GM18505 (cell line): ENCODE measurements around the gene TMEM126B.
"Not testable (repeated sequence)": the region's sequence is repeated elsewhere in the genome, so short reads cannot be mapped to it uniquely, and the experiment has no call there.

Experiments
- ATAC-seq: cut with Tn5 transposase; IDR thresholded peaks from one replicate; pipeline ENCODE4 v1.9.1; 2021; ENCODE audit not compliant: unreplicated experiment
- POLR2A ChIP-seq: IDR thresholded peaks from 4 replicates; pipeline ENCODE4 v1.6.1; 2011; ENCODE audit warnings: borderline replicate concordance; ENCODE audit not compliant: insufficient read depth, insufficient read length; ENCODE audit errors: extremely low read depth

The TMEM126B gene

DNA sequence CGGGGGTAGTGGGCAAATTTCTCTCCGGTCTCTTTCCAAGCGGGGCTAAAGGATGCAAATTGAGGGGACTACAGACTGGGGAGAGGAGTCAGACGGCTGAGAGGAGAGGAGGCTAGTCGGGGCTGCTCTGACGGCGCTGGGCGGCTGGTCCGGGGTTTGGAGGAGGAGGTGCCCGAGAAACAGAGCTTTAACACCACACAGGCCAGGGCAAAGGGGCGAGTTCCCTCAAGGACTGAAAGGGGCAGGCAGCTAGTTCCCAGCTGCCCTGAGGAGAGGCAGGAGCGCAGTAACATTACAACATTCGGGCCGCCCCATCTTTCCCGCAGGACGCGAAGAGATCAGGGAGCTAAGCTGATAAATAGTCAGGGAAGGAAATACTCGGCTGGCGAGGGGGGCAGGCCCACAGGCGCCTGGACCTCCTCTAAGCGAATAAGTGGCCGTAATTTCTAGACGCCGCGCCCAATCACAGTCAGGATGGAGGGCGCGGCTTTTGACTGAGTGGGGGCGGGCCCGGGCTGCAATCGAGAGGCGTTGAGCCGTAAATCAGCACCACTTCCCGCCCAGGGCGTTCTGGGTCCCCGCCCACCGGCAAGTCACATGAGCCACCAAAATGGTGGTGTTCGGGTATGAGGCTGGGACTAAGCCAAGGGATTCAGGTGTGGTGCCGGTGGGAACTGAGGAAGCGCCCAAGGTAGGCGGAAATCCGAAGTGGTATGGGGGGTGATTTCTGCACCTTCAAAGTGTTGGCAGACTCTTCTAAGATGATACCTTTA, at the start of gene TMEM126B:
Gene TMEM126B (plus strand): TSS at position 596 of the 773 bp plus-strand sequence. CDS start 15 bp downstream, at position 611.
- ATAC-seq = peak; percentile 99
- TF ChIP-seq POLR2A = peak; percentile 92

DNA sequence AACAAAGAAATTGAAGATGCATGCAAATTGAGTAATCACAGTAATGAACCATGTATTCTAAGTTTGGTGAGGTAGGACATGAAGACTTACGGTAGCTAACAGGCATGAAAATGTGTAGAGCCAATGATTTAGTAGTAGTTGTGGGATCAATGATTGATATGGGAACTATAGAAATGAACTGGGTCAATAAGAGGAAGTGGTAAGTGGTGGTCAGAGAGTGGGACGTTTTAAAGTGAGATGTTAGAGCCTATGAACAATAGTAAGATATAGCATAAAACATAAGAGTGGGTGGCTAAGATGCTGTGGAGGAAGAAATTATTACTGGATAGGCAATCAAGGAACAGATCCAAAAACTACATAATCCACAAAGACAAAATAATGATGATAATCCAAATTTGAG, 46.3 kb upstream of the TMEM126B start:
- no peak for ATAC-seq

DNA sequence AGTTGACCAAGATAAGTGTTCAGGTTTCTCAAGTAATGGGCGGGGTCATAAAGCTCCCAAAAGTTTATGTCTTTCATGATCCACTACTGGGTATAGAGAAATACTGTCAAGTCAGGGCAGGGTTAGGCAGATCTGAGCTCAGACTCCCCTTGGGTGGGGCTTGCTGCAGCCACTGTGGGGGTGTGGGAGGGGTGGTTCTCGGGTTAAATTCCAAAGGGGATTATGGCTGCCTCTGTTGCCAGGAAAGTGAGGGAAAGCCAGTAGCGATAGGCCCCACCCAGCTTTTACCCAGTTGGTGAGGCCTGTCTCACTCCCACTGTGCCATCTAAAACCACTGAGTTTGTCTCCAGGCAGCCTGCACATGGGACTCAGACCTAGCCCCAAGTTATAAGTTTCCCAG, 39.0 kb upstream of the TMEM126B start:
- TF ChIP-seq POLR2A = no peak
- ATAC-seq = no peak

More for the DNA sequence above, 46.3 kb upstream of the TMEM126B start:
- TF ChIP-seq POLR2A = no peak

DNA sequence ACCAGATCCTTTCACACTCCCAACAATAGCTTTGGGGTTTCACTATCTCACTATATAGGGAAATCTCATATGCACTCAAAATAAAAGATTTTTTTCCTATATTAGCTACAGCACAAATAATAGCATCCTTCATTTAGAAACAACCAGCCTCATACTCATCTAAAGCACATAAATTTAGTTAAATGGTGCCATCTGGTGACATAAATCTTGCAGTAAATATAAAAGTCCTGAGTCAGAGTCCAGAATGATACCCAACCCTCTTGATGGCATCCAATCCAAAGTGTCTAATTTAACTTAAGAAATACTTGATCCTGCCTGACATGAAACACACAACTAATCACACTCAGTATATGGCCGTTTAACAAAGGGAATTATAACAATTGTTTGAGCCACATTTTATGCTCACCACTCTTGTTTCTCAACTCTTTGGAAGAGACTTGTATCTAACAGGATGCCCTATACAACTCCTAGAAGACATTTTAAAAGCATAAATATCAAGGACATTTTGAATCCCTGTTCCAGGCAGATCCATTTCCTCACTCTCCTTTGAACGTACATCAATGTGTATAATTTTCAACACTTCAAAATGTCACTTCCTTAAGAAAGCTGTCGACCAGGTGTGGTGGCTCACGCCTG, 37.4 kb upstream of the TMEM126B start:
- no peak for ATAC-seq
- no peak for TF ChIP-seq POLR2A

DNA sequence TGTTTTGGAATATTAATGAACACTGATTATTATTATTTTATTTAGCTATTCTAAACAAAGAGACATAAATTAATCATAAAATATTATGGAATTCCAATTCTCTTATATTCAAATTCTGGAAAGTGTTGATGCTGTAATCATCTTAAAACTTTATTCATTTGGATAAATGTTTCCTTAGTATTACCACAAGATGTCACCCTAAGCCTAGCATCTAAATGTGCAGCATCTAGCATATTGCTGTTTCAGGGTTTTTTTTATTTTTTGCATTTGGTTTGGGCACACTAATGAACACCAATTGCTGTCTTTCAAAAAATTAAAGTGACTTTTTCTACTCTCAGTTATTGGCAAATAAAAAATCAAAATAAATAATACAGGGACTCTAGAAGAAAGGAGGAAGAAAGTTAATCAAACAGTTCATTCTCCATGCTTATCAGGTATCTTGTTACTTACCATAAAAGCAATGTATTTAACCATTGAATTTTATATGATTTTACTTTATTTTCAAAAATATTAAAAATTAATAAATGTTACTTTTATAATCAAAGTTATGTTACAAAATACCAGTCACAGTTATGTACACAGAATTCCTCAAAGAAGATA, 33.0 kb upstream of the TMEM126B start:
- TF ChIP-seq POLR2A = no peak
- no peak for ATAC-seq

DNA sequence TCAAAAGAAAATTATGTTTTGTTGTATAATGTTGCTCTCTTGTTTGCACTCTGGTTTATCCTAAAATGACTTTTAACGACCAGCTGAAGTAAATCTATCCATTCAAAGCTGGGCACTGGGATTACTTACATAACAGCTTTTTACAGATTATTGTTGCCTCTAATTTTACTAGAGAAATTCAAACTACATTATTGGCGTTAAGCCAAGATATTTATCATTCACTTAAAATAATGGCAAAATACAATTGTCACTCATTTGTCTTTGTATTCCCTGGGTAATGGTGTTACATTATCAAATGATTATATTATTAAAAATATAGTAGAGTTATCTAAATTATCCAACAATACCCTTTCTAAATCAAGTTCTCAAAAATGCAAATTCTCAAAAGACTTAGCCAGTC, 31.5 kb upstream of the TMEM126B start:
- TF ChIP-seq POLR2A = no peak
- ATAC-seq = no peak

DNA sequence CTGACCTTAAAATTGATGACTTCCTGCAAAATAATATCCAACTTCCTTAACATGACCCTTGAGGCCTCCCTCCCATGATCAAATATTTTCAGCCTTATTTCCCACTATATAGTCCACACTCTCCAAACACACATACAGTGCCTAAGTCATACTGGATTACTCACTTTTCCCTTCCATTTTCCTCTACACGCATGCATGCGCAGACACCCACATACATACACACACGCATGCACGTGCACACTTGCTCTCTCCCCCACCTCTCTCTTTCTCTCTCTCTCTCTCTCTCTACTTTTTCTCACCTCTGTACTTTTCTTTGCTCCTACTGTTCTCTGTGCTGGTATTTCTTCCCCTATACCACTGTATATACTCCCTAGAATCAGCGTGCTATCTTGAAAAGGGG, 29.3 kb upstream of the TMEM126B start:
- ATAC-seq = no peak
- no peak for TF ChIP-seq POLR2A

DNA sequence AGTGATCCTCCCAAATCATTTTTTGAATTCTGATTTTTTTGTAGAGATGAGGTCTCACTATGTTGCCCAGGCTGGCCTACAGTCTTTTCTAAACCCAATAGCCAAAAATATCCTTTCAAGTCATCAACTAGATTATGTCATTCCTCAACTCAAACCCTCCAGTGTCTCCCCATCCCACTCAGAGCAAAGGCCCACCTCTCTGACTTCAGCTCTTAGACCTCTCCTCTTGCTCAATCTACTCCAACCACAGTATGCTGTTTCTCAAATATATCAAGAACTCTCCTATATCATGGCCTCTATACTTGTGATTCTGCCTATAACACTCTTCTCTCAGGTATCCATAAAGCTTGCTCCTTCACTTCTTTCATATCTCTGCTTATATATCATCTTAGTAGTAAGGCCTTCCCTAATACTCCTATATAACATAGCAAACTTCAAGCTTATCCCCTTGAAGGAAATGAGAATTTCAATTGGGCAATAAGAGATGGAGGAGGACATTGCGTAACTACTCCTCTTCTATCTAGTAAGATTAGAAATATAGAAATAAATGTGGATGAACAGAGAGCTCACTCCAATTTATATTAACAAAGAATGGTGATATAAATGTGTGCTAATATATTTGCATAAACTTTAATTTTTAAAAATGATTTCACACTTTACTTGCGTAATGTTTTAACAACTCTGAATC, 25.7 kb upstream of the TMEM126B start:
- TF ChIP-seq POLR2A = no peak
- no peak for ATAC-seq

DNA sequence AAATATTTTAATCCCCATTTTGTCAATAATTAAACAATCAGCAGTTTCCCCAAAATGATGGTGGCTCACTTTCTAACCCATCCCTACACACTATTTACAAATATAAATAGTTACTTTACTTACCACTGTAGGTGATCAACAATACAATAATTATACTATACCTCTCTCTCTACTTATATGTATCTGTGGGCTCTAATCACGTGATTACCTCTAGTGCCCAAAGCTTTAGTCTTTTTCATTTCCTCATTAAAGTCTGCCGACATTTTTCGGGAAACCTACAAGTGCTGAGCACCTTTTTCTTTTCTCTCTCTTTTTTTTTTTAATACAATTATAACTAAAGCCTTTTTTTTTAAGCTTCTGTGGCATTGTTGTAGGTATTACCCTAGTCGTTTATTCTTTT, 25.2 kb upstream of the TMEM126B start:
- no peak for ATAC-seq

DNA sequence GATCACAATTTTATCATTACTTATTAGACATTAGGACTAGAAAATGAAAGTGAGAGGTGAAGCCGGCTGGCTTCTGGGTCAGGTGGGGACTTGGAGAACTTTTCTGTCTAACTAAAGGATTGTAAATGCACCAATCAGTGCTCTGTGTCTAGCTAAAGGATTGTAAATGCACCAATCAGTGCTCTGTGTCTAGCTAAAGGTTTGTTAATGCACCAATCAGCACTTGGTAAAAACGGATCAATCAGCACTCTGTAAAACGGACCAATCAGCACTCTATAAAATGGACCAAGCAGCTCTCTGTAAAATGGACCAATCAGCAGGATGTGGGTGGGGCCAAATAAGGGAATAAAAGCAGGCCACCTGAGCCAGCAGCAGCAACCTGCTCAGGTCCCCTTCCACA, 22.2 kb upstream of the TMEM126B start:
- ATAC-seq = not testable (repeated sequence)

More for the DNA sequence above, 25.2 kb upstream of the TMEM126B start:
- TF ChIP-seq POLR2A = no peak

DNA sequence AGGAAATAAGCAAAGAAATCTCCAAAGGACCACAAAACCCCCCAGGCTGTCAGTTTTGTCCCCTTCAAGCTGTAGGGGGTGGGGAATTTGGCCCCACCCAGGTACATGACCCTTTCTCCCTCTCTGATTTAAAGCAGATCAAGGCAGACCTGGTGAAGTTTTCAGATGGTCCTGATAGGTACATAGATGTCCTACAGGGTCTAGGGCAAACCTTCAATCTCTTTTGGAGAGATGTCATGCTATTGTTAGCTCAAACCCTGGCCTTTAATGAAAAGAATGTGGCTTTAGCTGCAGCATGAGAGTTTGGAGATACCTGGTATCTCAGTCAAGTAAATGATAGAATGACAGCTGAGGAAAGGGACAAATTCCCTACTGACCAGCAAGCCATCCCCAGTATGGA, 19.8 kb upstream of the TMEM126B start:
- not testable (repeated sequence) for ATAC-seq

DNA sequence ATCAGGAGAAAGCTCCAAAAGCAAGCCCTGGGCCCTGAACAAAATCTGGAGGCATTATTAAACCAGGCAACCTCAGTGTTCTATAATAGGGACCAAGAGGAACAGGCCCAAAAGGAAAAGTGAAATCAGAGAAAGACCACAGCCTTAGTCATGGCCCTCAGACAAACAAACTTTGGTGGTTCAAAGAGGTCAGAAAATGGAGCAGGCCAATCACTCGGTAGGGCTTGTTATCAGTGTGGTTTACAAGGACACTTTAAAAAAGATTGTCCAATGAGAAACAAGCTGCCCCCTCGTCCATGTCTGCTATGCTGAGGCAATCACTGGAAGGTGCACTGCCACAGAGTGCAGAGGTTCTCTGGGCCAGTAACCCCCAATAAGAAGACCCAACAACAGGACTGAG, 19.1 kb upstream of the TMEM126B start:
- not testable (repeated sequence) for ATAC-seq

DNA sequence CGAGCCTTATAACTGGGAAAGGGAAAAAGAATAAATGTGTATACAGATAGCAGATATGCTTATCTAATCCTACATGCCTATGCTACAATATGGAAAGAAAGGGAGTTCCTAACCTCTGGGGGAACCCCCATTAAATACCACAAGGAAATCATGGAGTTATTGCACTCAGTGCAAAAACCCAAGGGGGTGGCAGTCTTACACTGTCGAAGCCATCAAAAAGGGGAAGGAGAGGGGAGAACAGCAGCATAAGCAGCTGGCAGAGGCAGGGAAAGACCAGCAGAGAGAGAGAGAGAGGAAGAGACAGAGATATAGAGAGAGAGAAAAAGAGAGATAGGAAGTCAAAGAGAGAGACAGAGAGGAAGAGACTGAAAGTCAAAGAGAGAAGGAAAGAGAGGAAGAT, 16.8 kb upstream of the TMEM126B start:
- not testable (repeated sequence) for ATAC-seq

DNA sequence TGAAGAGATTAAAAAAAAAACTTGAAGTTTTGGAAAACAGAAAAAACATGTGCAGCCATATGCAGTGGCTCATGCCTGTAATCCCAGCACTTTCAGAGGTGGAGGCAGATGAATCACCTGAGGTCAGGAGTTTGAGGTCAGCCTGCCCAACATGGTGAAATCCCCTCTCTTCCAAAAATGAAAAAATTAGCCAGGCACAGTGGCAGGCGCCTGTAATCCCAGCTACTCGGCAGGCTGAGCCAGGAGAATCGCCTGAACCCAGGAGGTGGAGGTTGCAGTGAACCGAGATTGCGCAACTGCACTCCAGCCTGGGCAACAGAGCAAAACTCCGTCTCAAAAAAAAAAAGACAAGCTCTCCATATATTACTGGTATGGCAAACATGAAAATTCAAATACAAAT, 8.9 kb upstream of the TMEM126B start:
- TF ChIP-seq POLR2A = no peak
- no peak for ATAC-seq
